Measurements from ENCODE around the gene RABEP1.

GRCh38 chr17:5413682-5414081 is 131.6 kb downstream of the RABEP1 start:
- TF ChIP-seq CTCF (IDR thresholded peaks at IDR 0.05; ENCODE audit: poor library complexity, severe bottlenecking) (no peak), EZH2 (IDR thresholded peaks at IDR 0.05; ENCODE audit: borderline replicate concordance, insufficient read depth, low read length, poor library complexity, severe bottlenecking) (no peak), RAD21 (conservative IDR thresholded peaks at IDR 0.05) (no peak), POLR2AphosphoS5 (IDR thresholded peaks at IDR 0.05) (no peak), TAF1 (IDR thresholded peaks at IDR 0.05; ENCODE audit: low read depth) (no peak)
